ACHN (cell line): ENCODE data around the gene SMG7.

Experiments used
- DNase-seq: peaks from one replicate; pipeline ENCODE4 v3.0.0-alpha.2; 2015
- in situ Hi-C: cut with HindIII; loops from 2 replicates; pipeline ENCODE4 v1.10.0; 2017; ENCODE audit warnings: low sequenced_read_pairs, low pct_ligation_motif_present, low pct_unique_long_range_greater_than_20kb

Gene SMG7

GRCh38 chr1:183598386-183598785 is 126.1 kb downstream of the SMG7 start:
- DNase-seq, result no peak
- in situ Hi-C loops, result no loop called here

- in situ Hi-C loops, result no loop called here
- no peak for DNase-seq
These were observed 127.8 kb downstream of the SMG7 start for GRCh38 chr1:183600136-183600535.

GRCh38 chr1:183600634-183601033 is 128.3 kb downstream of the SMG7 start:
- in situ Hi-C loops, result no loop called here

GRCh38 chr1:183602510-183602909 is 130.2 kb downstream of the SMG7 start:
- in situ Hi-C loops, result no loop called here
- DNase-seq, result no peak

More at GRCh38 chr1:183600634-183601033, 128.3 kb downstream of the SMG7 start:
- no peak for DNase-seq
